ENCODE measurements around the gene TBC1D19. TPM values are rescaled to one million over a fixed set of nuclear protein-coding genes. Genes with fewer than 3 reads are reported as not detected.
"Not testable (repeated sequence)": the region's sequence is repeated elsewhere in the genome, so short reads cannot be mapped to it uniquely, and the experiment has no call there.

Gene TBC1D19
- total RNA-seq, 1 donor from 2014 or later, result 41.8 TPM

DNA sequence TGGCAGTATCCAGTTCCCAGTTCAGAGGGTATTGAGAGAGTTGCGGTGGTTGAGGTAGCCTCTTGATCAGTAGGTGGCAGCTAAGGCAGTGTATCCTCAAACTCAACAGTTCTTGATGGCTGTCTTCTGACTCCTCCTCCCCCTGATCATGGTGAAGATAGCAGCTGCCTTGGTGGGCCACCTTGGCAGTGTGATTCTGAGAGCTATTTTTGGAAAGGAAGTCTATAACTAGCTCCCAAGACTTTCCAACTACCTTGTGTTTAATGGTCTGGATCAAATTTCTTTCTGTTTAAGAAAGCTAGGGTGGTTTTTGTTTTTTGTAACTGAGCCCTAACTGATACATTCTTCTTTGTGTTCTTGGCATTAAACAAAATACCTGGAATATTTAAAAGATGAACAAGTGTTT is 10.5 kb upstream of the TBC1D19 start:
- H3K9me3 ChIP-seq (ENCODE audit: control insufficient read depth in 3 of 3, low read length in 3 of 3), result no peaks in the 10 kb centered on the region
- H3K4me3 ChIP-seq (ENCODE audit: low read length in 3 of 3), result no peak overlapping the region
- H3K4me1 ChIP-seq (ENCODE audit: control insufficient read depth in 3 of 3, insufficient read depth in 3 of 3, low read length in 3 of 3), result no peaks in the 10 kb centered on the region
- no peaks in the 10 kb centered on the region for H3K36me3 ChIP-seq (ENCODE audit: control insufficient read depth in 3 of 3, insufficient read depth in 3 of 3, low read length in 3 of 3)
- H3K27ac ChIP-seq (ENCODE audit: low read depth, low read length), result no peak overlapping the region
- H3K27me3 ChIP-seq (ENCODE audit: control insufficient read depth in 3 of 3, insufficient read depth in 3 of 3, low read length in 3 of 3), result no peaks in the 10 kb centered on the region
- no peak overlapping the region for H3K9ac ChIP-seq (ENCODE audit: low read depth in 1 of 3, low read length in 3 of 3)

DNA sequence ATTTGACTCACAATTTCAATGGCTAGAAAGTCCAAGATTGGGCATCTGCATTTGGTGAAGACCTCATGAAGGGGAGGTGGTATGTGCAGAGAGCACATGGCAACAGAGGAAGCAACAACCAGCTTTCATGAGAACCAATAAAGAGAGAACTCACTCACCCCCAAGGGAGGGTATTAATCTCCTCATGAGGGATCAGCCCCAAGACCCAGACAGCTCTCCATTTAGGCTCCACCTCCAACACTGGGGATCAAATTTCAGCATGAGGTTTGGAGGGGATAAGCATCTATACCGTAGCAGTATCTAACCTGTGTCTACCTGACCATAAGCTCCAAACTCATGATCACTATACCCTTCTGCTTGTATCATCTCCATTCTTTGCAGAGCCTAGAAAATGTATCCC is 9.3 kb upstream of the TBC1D19 start:
- Histone ChIP-seq H3K4me1 (ENCODE audit: control insufficient read depth in 3 of 3, insufficient read depth in 3 of 3, low read length in 3 of 3) (no peaks in the 10 kb centered on the region), H3K27me3 (ENCODE audit: control insufficient read depth in 3 of 3, insufficient read depth in 3 of 3, low read length in 3 of 3) (no peaks in the 10 kb centered on the region), H3K36me3 (ENCODE audit: control insufficient read depth in 3 of 3, insufficient read depth in 3 of 3, low read length in 3 of 3) (no peaks in the 10 kb centered on the region), H3K9me3 (ENCODE audit: control insufficient read depth in 3 of 3, low read length in 3 of 3) (no peaks in the 10 kb centered on the region), H3K4me3 (ENCODE audit: low read length in 3 of 3) (no peak overlapping the region), H3K9ac (ENCODE audit: low read depth in 1 of 3, low read length in 3 of 3) (no peak overlapping the region), H3K27ac (ENCODE audit: low read depth, low read length) (no peak overlapping the region)

DNA sequence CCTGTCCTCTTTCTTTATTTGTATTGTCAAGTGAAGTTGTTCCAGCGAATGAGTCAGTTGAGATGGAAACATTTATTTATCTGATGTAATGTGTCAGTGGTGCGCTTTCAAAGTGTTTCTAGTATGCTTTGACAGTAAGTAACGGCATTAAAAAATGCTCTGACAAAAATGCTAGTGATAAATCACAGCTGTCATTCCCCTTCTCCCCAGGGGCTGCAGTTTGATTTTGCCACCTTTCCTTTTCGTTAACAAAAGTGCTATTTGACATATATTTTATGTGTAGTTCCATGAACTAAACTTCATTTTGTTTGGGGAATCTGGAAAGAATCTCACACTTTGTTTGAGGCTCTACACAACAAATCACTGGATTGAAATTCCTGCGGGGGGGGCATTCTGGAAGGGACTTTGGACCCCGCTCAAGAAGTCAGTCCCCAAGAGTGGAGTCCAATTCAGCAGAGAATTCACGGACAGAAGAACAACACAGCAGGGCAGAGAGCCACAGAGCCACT is 7.6 kb upstream of the TBC1D19 start:
- Histone ChIP-seq H3K4me1 (ENCODE audit: control insufficient read depth in 3 of 3, insufficient read depth in 3 of 3, low read length in 3 of 3) (no peaks in the 10 kb centered on the region), H3K36me3 (ENCODE audit: control insufficient read depth in 3 of 3, insufficient read depth in 3 of 3, low read length in 3 of 3) (no peaks in the 10 kb centered on the region), H3K9ac (ENCODE audit: low read depth in 1 of 3, low read length in 3 of 3) (no peak overlapping the region), H3K9me3 (ENCODE audit: control insufficient read depth in 3 of 3, low read length in 3 of 3) (no peaks in the 10 kb centered on the region), H3K4me3 (ENCODE audit: low read length in 3 of 3) (no peak overlapping the region), H3K27me3 (ENCODE audit: control insufficient read depth in 3 of 3, insufficient read depth in 3 of 3, low read length in 3 of 3) (no peaks in the 10 kb centered on the region), H3K27ac (ENCODE audit: low read depth, low read length) (no peak overlapping the region)

DNA sequence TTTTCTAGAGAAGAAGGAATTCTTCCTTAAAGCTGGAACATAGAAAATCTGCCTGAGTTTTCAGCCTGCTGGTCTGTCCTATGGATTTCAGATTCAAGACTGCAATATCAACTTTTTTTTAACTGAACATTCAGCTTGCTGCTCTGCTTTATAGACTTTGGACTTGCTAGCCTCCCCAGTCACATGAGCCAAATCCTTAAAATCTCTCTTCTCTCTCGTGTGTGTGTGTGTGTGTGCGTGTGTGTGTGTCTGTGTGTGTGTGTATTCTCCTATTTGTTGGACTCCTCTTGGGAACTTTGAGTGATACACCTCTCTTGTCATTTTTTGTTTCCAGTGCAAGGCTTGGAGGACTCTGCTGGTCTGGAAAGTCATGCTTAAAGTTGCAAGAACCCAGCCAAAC is 6.8 kb upstream of the TBC1D19 start:
- Histone ChIP-seq H3K9me3 (ENCODE audit: control insufficient read depth in 3 of 3, low read length in 3 of 3) (no peaks in the 10 kb centered on the region), H3K4me3 (ENCODE audit: low read length in 3 of 3) (no peak overlapping the region), H3K27me3 (ENCODE audit: control insufficient read depth in 3 of 3, insufficient read depth in 3 of 3, low read length in 3 of 3) (no peaks in the 10 kb centered on the region), H3K27ac (ENCODE audit: low read depth, low read length) (no peak overlapping the region), H3K4me1 (ENCODE audit: control insufficient read depth in 3 of 3, insufficient read depth in 3 of 3, low read length in 3 of 3) (no peaks in the 10 kb centered on the region), H3K9ac (ENCODE audit: low read depth in 1 of 3, low read length in 3 of 3) (no peak overlapping the region), H3K36me3 (ENCODE audit: control insufficient read depth in 3 of 3, insufficient read depth in 3 of 3, low read length in 3 of 3) (no peaks in the 10 kb centered on the region)

DNA sequence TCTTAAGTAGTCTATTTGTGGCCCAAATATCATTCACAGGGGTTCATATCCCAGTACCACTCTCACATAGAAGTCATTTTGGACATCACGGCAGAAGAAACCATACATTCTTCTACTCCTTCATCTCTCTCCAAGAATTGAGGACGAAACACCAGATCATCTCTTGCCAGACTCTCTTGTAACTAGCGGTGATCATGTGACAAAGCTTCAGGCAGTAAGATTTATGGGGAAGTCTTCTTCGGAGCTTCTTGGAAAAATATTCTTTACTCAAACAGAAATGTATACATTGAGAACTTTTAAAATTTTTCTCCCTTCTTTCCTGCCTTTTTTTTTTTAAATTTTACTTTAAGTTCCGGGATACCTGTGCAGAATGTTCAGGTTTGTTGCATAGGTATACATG is 4.7 kb upstream of the TBC1D19 start:
- Histone ChIP-seq H3K4me3 (ENCODE audit: low read length in 3 of 3) (no peak overlapping the region), H3K36me3 (ENCODE audit: control insufficient read depth in 3 of 3, insufficient read depth in 3 of 3, low read length in 3 of 3) (no peaks in the 10 kb centered on the region), H3K27ac (ENCODE audit: low read depth, low read length) (no peak overlapping the region), H3K9ac (ENCODE audit: low read depth in 1 of 3, low read length in 3 of 3) (no peak overlapping the region), H3K27me3 (ENCODE audit: control insufficient read depth in 3 of 3, insufficient read depth in 3 of 3, low read length in 3 of 3) (no peaks in the 10 kb centered on the region), H3K9me3 (ENCODE audit: control insufficient read depth in 3 of 3, low read length in 3 of 3) (no peaks in the 10 kb centered on the region), H3K4me1 (ENCODE audit: control insufficient read depth in 3 of 3, insufficient read depth in 3 of 3, low read length in 3 of 3) (peaks cover 0 to 3% (median 0%) of the 10 kb centered on the region in 3 donors)

DNA sequence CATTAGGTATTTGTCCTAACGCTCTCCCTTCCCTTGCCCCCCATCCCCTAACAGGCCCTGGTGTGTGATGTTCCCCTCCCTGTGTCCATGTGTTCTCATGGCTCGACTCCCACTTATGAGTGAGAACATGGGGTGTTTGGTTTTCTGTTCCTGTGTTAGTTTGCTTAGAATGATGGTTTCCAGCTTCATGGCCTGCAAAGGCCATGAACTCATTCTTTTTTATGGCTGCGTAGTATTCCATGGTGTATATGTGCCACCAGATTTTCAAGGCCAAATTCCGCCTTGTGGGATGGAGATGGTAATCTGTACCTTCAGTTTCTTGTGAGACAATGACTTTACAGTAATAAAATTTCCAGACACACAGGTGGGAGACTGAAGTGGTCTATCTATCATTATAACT is 2.5 kb upstream of the TBC1D19 start:
- not testable (repeated sequence) for H3K27me3 ChIP-seq (ENCODE audit: control insufficient read depth in 3 of 3, insufficient read depth in 3 of 3, low read length in 3 of 3); H3K27ac ChIP-seq (ENCODE audit: low read depth, low read length); H3K4me3 ChIP-seq (ENCODE audit: low read length in 3 of 3); H3K9me3 ChIP-seq (ENCODE audit: control insufficient read depth in 3 of 3, low read length in 3 of 3); H3K9ac ChIP-seq (ENCODE audit: low read depth in 1 of 3, low read length in 3 of 3); H3K36me3 ChIP-seq (ENCODE audit: control insufficient read depth in 3 of 3, insufficient read depth in 3 of 3, low read length in 3 of 3); H3K4me1 ChIP-seq (ENCODE audit: control insufficient read depth in 3 of 3, insufficient read depth in 3 of 3, low read length in 3 of 3)

DNA sequence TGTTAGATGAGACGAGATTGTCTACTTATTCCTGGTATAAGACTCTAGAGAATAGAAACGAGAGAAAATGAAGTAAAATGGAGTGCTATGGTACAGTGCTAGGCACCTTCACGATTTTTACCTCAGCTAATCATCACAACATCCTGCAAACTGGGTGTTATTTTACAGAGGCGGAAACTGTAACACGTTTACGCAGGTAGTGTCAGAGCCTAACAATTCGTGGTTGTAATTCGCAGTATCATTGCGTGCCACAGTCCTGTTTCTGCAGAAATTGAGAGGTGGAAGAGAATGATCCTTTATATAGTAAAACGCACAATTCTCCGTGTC is 383 bp upstream of the TBC1D19 start:
- Histone ChIP-seq H3K9me3 (ENCODE audit: control insufficient read depth in 3 of 3, low read length in 3 of 3) (no peaks in the 10 kb centered on the region), H3K4me3 (ENCODE audit: low read length in 3 of 3) (peak overlapping the region; percentile 89 to 95 (median 93)), H3K27me3 (ENCODE audit: control insufficient read depth in 3 of 3, insufficient read depth in 3 of 3, low read length in 3 of 3) (no peaks in the 10 kb centered on the region), H3K9ac (ENCODE audit: low read depth in 1 of 3, low read length in 3 of 3) (peak overlapping the region; percentile 78 to 84 (median 83)), H3K36me3 (ENCODE audit: control insufficient read depth in 3 of 3, insufficient read depth in 3 of 3, low read length in 3 of 3) (no peaks in the 10 kb centered on the region), H3K4me1 (ENCODE audit: control insufficient read depth in 3 of 3, insufficient read depth in 3 of 3, low read length in 3 of 3) (peaks cover 0 to 7% (median 4%) of the 10 kb centered on the region in 3 donors), H3K27ac (ENCODE audit: low read depth, low read length) (peak overlapping the region; percentile 61)

DNA sequence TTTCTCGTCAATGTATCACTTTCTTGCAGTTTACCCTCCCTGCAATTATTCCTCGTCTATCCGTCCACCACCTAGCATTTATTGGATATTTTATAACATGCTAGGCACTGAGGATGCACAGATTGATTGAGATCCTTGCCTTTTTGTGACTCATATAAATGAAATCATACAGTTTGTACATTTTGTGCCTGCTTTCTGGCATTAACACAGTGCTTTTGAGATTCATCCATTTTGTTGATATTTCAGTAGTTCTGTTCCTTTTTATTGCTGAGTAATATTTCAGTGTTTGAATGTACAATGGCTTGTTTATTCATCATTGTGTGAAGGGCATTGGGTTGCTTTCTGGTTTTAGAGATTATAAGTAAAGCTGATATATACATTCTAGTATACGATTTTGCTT is 841 bp downstream of the TBC1D19 start:
- H3K9me3 ChIP-seq (ENCODE audit: control insufficient read depth in 3 of 3, low read length in 3 of 3), result no peaks in the 10 kb centered on the region
- peak overlapping the region; percentile 78 to 84 (median 83) for H3K9ac ChIP-seq (ENCODE audit: low read depth in 1 of 3, low read length in 3 of 3)
- no peaks in the 10 kb centered on the region for H3K27me3 ChIP-seq (ENCODE audit: control insufficient read depth in 3 of 3, insufficient read depth in 3 of 3, low read length in 3 of 3)
- H3K27ac ChIP-seq (ENCODE audit: low read depth, low read length), result peak overlapping the region; percentile 61
- peak overlapping the region; percentile 89 to 95 (median 93) for H3K4me3 ChIP-seq (ENCODE audit: low read length in 3 of 3)
- peaks cover 0 to 7% (median 4%) of the 10 kb centered on the region in 3 donors for H3K4me1 ChIP-seq (ENCODE audit: control insufficient read depth in 3 of 3, insufficient read depth in 3 of 3, low read length in 3 of 3)
- no peaks in the 10 kb centered on the region for H3K36me3 ChIP-seq (ENCODE audit: control insufficient read depth in 3 of 3, insufficient read depth in 3 of 3, low read length in 3 of 3)

DNA sequence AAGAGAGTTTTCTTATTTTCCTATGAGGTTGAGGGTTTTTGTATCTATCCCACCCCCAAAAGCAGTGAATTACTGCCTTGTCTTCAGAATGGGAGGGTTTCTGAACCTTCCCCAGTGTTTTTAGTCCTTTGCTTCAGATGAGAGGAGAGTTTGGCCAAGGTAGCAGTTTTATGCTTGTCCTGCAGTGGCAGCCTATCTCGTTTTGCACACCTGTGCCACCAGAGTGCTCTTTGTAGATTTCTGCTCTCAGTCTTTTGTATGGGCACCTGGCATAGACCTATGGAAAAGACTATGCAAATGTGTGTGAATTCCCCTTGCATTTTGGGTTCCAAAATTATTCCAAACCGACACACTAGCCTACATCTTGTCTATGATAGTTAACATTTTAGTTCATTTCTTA is 5.8 kb downstream of the TBC1D19 start:
- H3K9me3 ChIP-seq (ENCODE audit: control insufficient read depth in 3 of 3, low read length in 3 of 3), result no peaks in the 10 kb centered on the region
- H3K9ac ChIP-seq (ENCODE audit: low read depth in 1 of 3, low read length in 3 of 3), result no peak overlapping the region
- H3K4me3 ChIP-seq (ENCODE audit: low read length in 3 of 3), result no peak overlapping the region

DNA sequence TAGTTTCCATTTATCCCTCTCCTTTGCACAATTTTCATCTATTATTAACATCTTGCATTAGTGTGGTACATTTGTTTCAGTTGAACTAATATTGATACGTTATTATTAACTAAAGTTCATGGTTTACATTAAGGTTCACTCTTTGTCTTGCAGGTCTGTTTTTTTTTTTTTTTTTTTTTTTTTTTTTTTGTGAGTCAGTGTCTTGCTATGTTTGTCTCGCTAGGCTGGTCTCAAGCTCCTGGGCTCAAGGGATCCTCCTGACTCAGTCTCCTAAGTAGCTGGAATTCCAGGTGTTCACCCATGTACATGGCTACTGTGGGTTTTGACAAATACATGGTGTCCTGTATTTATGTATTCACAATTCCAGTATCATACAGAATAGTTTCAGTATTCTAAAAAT is 6.8 kb downstream of the TBC1D19 start:
- H3K36me3 ChIP-seq (ENCODE audit: control insufficient read depth in 3 of 3, insufficient read depth in 3 of 3, low read length in 3 of 3), result no peaks in the 10 kb centered on the region
- H3K9ac ChIP-seq (ENCODE audit: low read depth in 1 of 3, low read length in 3 of 3), result no peak overlapping the region
- no peak overlapping the region for H3K4me3 ChIP-seq (ENCODE audit: low read length in 3 of 3)
- H3K27me3 ChIP-seq (ENCODE audit: control insufficient read depth in 3 of 3, insufficient read depth in 3 of 3, low read length in 3 of 3), result no peaks in the 10 kb centered on the region
- H3K27ac ChIP-seq (ENCODE audit: low read depth, low read length), result no peak overlapping the region
- H3K4me1 ChIP-seq (ENCODE audit: control insufficient read depth in 3 of 3, insufficient read depth in 3 of 3, low read length in 3 of 3), result no peaks in the 10 kb centered on the region
- no peaks in the 10 kb centered on the region for H3K9me3 ChIP-seq (ENCODE audit: control insufficient read depth in 3 of 3, low read length in 3 of 3)

More for the DNA sequence above, 5.8 kb downstream of the TBC1D19 start:
- Histone ChIP-seq H3K27ac (ENCODE audit: low read depth, low read length) (no peak overlapping the region), H3K4me1 (ENCODE audit: control insufficient read depth in 3 of 3, insufficient read depth in 3 of 3, low read length in 3 of 3) (peaks cover 0 to 2% (median under 1%) of the 10 kb centered on the region in 3 donors), H3K27me3 (ENCODE audit: control insufficient read depth in 3 of 3, insufficient read depth in 3 of 3, low read length in 3 of 3) (no peaks in the 10 kb centered on the region), H3K36me3 (ENCODE audit: control insufficient read depth in 3 of 3, insufficient read depth in 3 of 3, low read length in 3 of 3) (no peaks in the 10 kb centered on the region)

DNA sequence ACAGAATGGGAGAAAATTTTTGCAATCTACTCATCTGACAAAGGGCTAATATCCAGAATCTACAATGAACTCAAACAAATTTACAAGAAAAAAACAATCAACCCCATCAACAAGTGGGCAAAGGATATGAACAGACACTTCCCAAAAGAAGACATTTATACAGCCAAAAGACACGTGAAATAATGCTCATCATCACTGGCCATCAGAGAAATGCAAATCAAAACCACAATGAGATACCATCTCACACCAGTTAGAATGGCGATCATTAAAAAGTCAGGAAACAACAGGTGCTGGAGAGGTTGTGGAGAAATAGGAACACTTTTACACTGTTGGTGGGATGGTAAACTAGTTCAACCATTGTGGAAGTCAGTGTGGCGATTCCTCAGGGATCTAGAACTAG is 9.7 kb downstream of the TBC1D19 start:
- H3K4me1 ChIP-seq (ENCODE audit: control insufficient read depth in 3 of 3, insufficient read depth in 3 of 3, low read length in 3 of 3); H3K9ac ChIP-seq (ENCODE audit: low read depth in 1 of 3, low read length in 3 of 3); H3K27me3 ChIP-seq (ENCODE audit: control insufficient read depth in 3 of 3, insufficient read depth in 3 of 3, low read length in 3 of 3); H3K36me3 ChIP-seq (ENCODE audit: control insufficient read depth in 3 of 3, insufficient read depth in 3 of 3, low read length in 3 of 3); H3K27ac ChIP-seq (ENCODE audit: low read depth, low read length); H3K9me3 ChIP-seq (ENCODE audit: control insufficient read depth in 3 of 3, low read length in 3 of 3); H3K4me3 ChIP-seq (ENCODE audit: low read length in 3 of 3): not testable (repeated sequence)

Data from skeletal muscle tissue (tissue), 4 donors.